Measurements from ENCODE around the gene FBXO24.
A peak's percentile ranks its signal among the peaks of the same experiment; 100 is the strongest.

FBXO24 gene

DNA sequence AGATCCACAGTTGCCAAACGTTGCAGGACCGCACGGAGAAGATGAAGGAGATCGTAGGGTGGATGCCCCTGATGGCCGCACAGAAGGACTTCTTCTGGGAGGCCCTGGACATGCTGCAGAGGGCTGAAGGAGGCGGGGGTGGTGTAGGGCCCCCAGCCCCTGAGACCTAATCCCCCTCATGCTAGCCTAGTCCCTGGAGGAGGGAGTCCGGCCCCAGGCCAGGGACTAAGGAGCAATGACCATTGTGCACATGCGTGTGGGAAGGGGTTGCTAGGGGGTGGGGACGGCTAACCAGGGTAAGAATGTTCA is 14.6 kb downstream of the FBXO24 start:
- H4K20me1 ChIP-seq (ENCODE audit: insufficient read depth, low read length), result no peaks in the 10 kb centered on the region
- H2AFZ ChIP-seq (ENCODE audit: low read length), result no peak overlapping the region
- TF ChIP-seq, protein P1, sequence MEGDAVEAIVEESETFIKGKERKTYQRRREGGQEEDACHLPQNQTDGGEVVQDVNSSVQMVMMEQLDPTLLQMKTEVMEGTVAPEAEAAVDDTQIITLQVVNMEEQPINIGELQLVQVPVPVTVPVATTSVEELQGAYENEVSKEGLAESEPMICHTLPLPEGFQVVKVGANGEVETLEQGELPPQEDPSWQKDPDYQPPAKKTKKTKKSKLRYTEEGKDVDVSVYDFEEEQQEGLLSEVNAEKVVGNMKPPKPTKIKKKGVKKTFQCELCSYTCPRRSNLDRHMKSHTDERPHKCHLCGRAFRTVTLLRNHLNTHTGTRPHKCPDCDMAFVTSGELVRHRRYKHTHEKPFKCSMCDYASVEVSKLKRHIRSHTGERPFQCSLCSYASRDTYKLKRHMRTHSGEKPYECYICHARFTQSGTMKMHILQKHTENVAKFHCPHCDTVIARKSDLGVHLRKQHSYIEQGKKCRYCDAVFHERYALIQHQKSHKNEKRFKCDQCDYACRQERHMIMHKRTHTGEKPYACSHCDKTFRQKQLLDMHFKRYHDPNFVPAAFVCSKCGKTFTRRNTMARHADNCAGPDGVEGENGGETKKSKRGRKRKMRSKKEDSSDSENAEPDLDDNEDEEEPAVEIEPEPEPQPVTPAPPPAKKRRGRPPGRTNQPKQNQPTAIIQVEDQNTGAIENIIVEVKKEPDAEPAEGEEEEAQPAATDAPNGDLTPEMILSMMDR (IDR thresholded peaks at IDR 0.05; ENCODE audit: low read length), result no peak; the same call in 1 of the 2 replicates
- no peak for TF ChIP-seq EZH2 (IDR thresholded peaks at IDR 0.05; ENCODE audit: borderline replicate concordance, low read length)
- H3K4me2 ChIP-seq (ENCODE audit: low read length), result no peak overlapping the region
- peaks cover 16% of the 10 kb centered on the region for H3K4me1 ChIP-seq (ENCODE audit: insufficient read depth, low read length, severe bottlenecking)
- no peaks in the 10 kb centered on the region for H3K79me2 ChIP-seq (ENCODE audit: insufficient read depth, low read length)
- no peaks in the 10 kb centered on the region; the same call in 1 of the 2 replicates for H3K27me3 ChIP-seq (ENCODE audit: insufficient read depth, low read length)
- no peaks in the 10 kb centered on the region for H3K9me3 ChIP-seq (ENCODE audit: low read length)
- no peak overlapping the region for H3K4me3 ChIP-seq (ENCODE audit: low read depth, low read length, poor library complexity, severe bottlenecking)
- no peaks in the 10 kb centered on the region for H3K9me2 ChIP-seq (ENCODE audit: low read depth, low read length)
- no peaks in the 10 kb centered on the region for H3K36me3 ChIP-seq (ENCODE audit: insufficient read depth, low read length)
- H3K27ac ChIP-seq (ENCODE audit: low read depth, low read length, poor library complexity, severe bottlenecking), result no peak overlapping the region
- no peaks in the 10 kb centered on the region for H3F3A ChIP-seq (ENCODE audit: insufficient read depth, low read length)
- no peak overlapping the region for H3K9ac ChIP-seq (ENCODE audit: low read length)

DNA sequence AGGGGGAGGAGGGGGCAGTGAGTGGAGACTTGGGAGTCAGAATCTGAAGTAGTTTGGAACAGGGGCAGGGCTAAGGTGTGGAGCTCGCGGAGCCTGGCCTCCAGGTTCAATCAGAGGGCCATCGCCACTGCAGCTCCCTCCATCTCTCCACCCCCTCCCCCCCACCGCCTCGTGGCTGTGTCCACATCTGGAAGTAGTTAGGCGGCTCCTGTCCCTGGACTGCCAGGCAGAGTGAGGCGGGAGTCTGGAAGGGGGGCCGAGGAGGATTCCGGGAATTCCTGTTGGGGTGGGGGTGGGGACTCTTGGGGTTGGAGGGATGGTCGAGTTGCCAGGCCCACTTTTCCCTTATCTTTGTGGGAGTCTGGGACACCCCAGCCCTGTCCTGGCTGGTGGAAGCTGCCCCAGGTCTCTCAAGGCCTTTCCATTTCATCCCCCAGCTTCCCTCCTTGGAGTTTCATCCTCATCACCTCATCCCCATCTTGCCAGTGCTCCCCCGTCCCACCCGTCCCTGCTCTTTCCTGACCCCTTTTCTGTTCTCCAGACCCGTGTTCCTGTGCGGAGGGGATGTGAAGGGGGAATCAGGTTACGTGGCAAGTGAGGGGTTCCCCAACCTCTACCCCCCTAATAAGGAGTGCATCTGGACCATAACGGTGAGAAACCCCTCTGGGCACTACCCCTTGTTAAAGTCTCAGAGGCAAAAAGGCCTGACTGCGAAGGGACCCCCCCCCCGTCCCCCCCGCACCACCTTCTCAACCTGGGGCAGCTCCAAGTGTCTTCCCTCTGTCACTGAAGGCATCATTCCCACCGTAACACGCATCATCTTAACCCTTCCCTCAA is 17.0 kb downstream of the FBXO24 start:
- Histone ChIP-seq H3K9me2 (ENCODE audit: low read depth, low read length) (no peaks in the 10 kb centered on the region), H4K20me1 (ENCODE audit: insufficient read depth, low read length) (no peaks in the 10 kb centered on the region), H2AFZ (ENCODE audit: low read length) (no peak overlapping the region), H3K9ac (ENCODE audit: low read length) (peak overlapping the region; percentile 56; the same call in 1 of the 2 replicates), H3K36me3 (ENCODE audit: insufficient read depth, low read length) (no peaks in the 10 kb centered on the region), H3F3A (ENCODE audit: insufficient read depth, low read length) (no peaks in the 10 kb centered on the region), H3K4me2 (ENCODE audit: low read length) (peak overlapping the region; percentile 72), H3K79me2 (ENCODE audit: insufficient read depth, low read length) (no peaks in the 10 kb centered on the region), H3K27ac (ENCODE audit: low read depth, low read length, poor library complexity, severe bottlenecking) (no peak overlapping the region), H3K9me3 (ENCODE audit: low read length) (no peaks in the 10 kb centered on the region), H3K4me3 (ENCODE audit: low read depth, low read length, poor library complexity, severe bottlenecking) (peak overlapping the region; percentile 60), H3K27me3 (ENCODE audit: insufficient read depth, low read length) (no peaks in the 10 kb centered on the region; the same call in 1 of the 2 replicates), H3K4me1 (ENCODE audit: insufficient read depth, low read length, severe bottlenecking) (peaks cover 16% of the 10 kb centered on the region)
- TF ChIP-seq, protein P1 (IDR thresholded peaks at IDR 0.05; ENCODE audit: low read length), result no peak
- no peak for TF ChIP-seq EZH2 (IDR thresholded peaks at IDR 0.05; ENCODE audit: borderline replicate concordance, low read length)

DNA sequence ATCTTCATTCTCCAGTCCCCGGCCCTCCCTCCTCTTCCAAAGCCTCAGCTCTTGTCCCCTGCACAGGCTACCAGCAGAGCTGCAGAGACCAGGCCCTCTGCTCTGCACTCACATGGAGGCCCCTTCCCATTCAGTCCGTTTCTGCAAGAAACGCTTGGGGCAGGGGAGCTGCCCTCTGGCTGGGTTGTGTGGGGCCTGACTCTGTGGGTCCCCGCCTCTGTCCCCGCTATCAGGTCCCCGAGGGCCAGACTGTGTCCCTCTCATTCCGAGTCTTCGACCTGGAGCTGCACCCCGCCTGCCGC is 17.5 kb downstream of the FBXO24 start:
- Histone ChIP-seq H3K9me3 (ENCODE audit: low read length) (no peaks in the 10 kb centered on the region), H3K4me3 (ENCODE audit: low read depth, low read length, poor library complexity, severe bottlenecking) (peak overlapping the region; percentile 60), H3K9ac (ENCODE audit: low read length) (peak overlapping the region; percentile 56; the same call in 1 of the 2 replicates), H3K4me2 (ENCODE audit: low read length) (peak overlapping the region; percentile 72), H3K9me2 (ENCODE audit: low read depth, low read length) (no peaks in the 10 kb centered on the region), H3K4me1 (ENCODE audit: insufficient read depth, low read length, severe bottlenecking) (peaks cover 16% of the 10 kb centered on the region), H3F3A (ENCODE audit: insufficient read depth, low read length) (no peaks in the 10 kb centered on the region), H3K27me3 (ENCODE audit: insufficient read depth, low read length) (no peaks in the 10 kb centered on the region; the same call in 1 of the 2 replicates), H4K20me1 (ENCODE audit: insufficient read depth, low read length) (no peaks in the 10 kb centered on the region), H3K79me2 (ENCODE audit: insufficient read depth, low read length) (no peaks in the 10 kb centered on the region), H3K36me3 (ENCODE audit: insufficient read depth, low read length) (no peaks in the 10 kb centered on the region), H2AFZ (ENCODE audit: low read length) (peak overlapping the region; percentile 65; the same call in 1 of the 2 replicates), H3K27ac (ENCODE audit: low read depth, low read length, poor library complexity, severe bottlenecking) (no peak overlapping the region)
- no peak for TF ChIP-seq EZH2 (IDR thresholded peaks at IDR 0.05; ENCODE audit: borderline replicate concordance, low read length)
- TF ChIP-seq, protein P1 (IDR thresholded peaks at IDR 0.05; ENCODE audit: low read length), result no peak

Measured in OCI-LY1 (cell line).